Measurements from ENCODE around the gene EML4. TPM values are rescaled to one million over a fixed set of nuclear protein-coding genes. Genes with fewer than 3 reads are reported as not detected.
A peak's percentile ranks its signal among the peaks of the same experiment; 100 is the strongest.

Gene EML4
- total RNA-seq, 1 experiment from 2014 or later: 93.7 TPM

DNA sequence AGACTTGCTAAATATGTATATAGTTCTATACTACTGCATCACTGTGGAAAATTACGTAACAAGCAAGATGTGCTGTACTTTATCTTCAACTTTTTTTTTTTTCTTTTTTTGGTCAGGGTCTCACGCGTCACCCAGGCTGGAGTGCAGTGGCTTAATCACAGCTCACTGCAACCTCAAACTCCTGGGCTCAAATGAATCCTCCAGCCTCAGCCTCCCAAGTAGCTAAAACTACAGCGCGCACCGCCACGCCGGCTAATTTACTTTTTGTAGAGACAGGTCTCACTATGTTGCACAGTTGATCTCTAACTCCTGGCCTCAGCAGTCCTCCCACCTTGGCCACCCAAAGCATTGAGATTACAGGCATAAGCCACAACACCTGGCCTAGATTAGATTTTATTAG lies 123.9 kb downstream of the EML4 start:
- POLR2A ChIA-PET (ENCODE audit: low non-redundant PET): no interaction called here
- Histone ChIP-seq H3K4me1 (ENCODE audit: insufficient read depth, low read length, poor library complexity, severe bottlenecking) (peaks cover 26% of the 10 kb centered on the region), H3K4me3 (ENCODE audit: low read depth, low read length, poor library complexity, severe bottlenecking) (no peak overlapping the region), H3K27ac (ENCODE audit: low read depth, low read length, poor library complexity, severe bottlenecking) (no peak overlapping the region), H3K27me3 (replicated peaks; ENCODE audit: insufficient read depth, low read depth, low read length, poor library complexity) (no peaks in the 10 kb centered on the region), H3K36me3 (ENCODE audit: insufficient read depth, low read length, poor library complexity, severe bottlenecking) (peaks cover 34% of the 10 kb centered on the region), H3K9me3 (ENCODE audit: low read depth, low read length, poor library complexity, severe bottlenecking) (no peaks in the 10 kb centered on the region)
- TF ChIP-seq CTCF (conservative IDR thresholded peaks at IDR 0.05; ENCODE audit: low read depth, low read length) (no peak), EZH2 (IDR thresholded peaks at IDR 0.05; ENCODE audit: borderline replicate concordance, low read depth, low read length, poor library complexity, severe bottlenecking) (no peak)
- BruUV-seq (replicated peaks): no TSS peak
- no peak for DNase-seq (ENCODE audit: low spot score)
- intact Hi-C loops (cut with micrococcal nuclease; ENCODE audit: unreplicated experiment): no loop called here
- CTCF ChIA-PET: no interaction called here

DNA sequence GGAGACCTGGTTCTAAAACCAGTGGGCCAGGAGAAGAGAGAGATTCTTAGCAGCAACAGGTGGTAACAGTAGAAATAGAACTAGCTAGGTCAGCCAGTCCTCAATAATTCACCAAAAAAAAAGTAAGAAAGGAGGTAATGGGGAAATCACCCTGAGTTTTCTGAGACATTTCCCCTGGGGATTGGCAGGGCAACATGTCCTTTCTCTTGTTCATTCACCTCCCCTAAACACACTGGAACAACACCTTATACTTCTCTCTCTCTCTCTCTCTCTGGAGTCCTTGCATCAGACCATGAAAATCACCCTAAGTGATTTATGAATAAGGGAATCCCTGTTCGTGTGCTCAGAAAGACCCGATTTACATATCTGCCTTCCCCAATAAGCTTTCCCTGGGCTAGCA lies 127.1 kb downstream of the EML4 start:
- CTCF ChIA-PET: no interaction called here
- BruUV-seq (replicated peaks): no TSS peak
- H3K36me3 ChIP-seq (ENCODE audit: insufficient read depth, low read length, poor library complexity, severe bottlenecking): peaks cover 38% of the 10 kb centered on the region
- no peaks in the 10 kb centered on the region for H3K27me3 ChIP-seq (replicated peaks; ENCODE audit: insufficient read depth, low read depth, low read length, poor library complexity)
- peaks cover 35% of the 10 kb centered on the region for H3K4me1 ChIP-seq (ENCODE audit: insufficient read depth, low read length, poor library complexity, severe bottlenecking)
- POLR2A ChIA-PET (ENCODE audit: low non-redundant PET): interaction anchor here (0.7 kb wide), 1 partner anchor 198 kb away, joined by 4 read pairs; no protein-coding TSS in a partner anchor
- peak overlapping the region; percentile 74 for H3K27ac ChIP-seq (ENCODE audit: low read depth, low read length, poor library complexity, severe bottlenecking)
- H3K9me3 ChIP-seq (ENCODE audit: low read depth, low read length, poor library complexity, severe bottlenecking): no peaks in the 10 kb centered on the region
- H3K4me3 ChIP-seq (ENCODE audit: low read depth, low read length, poor library complexity, severe bottlenecking): no peak overlapping the region
- intact Hi-C loops (cut with micrococcal nuclease; ENCODE audit: unreplicated experiment): no loop called here
- TF ChIP-seq CTCF (conservative IDR thresholded peaks at IDR 0.05; ENCODE audit: low read depth, low read length): no peak
- no peak for TF ChIP-seq EZH2 (IDR thresholded peaks at IDR 0.05; ENCODE audit: borderline replicate concordance, low read depth, low read length, poor library complexity, severe bottlenecking)
- DNase-seq (ENCODE audit: low spot score): peak; percentile 65

DNA sequence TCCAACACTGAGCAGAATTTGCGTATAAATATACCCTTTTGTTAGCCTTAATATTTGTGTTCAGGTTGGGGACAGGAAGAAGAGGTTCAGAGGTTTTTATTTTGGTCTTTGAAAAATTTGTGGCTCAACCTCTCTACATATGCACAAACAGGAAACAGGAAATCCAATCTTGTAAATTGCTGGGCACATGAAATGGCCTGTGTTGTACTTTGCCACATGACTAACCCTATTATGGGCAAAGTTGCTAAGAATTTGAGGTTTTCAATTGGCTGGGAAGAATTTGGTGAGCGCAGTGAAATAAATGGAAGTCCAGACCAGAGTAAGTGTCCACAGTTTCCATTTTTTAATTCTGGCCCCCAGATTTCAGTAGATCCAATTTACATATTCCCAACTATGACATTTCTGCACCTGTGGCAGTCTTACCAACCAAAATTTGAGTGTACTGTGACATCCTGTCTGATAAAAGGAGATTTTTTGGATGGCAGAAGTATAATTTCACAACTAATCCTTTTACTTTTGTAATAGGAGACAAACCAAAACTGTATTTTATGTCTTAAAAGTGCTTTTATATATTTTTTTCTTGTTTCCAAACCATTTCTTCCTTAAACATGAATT lies 128.3 kb downstream of the EML4 start:
- Histone ChIP-seq H3K4me3 (ENCODE audit: low read depth, low read length, poor library complexity, severe bottlenecking) (no peak overlapping the region), H3K4me1 (ENCODE audit: insufficient read depth, low read length, poor library complexity, severe bottlenecking) (peaks cover 35% of the 10 kb centered on the region), H3K27me3 (replicated peaks; ENCODE audit: insufficient read depth, low read depth, low read length, poor library complexity) (no peaks in the 10 kb centered on the region), H3K36me3 (ENCODE audit: insufficient read depth, low read length, poor library complexity, severe bottlenecking) (peaks cover 44% of the 10 kb centered on the region), H3K9me3 (ENCODE audit: low read depth, low read length, poor library complexity, severe bottlenecking) (no peaks in the 10 kb centered on the region), H3K27ac (ENCODE audit: low read depth, low read length, poor library complexity, severe bottlenecking) (peak overlapping the region; percentile 74)
- intact Hi-C loops (cut with micrococcal nuclease; ENCODE audit: unreplicated experiment): no loop called here
- peak; percentile 89 for DNase-seq (ENCODE audit: low spot score)
- BruUV-seq (replicated peaks): no TSS peak
- TF ChIP-seq EZH2 (IDR thresholded peaks at IDR 0.05; ENCODE audit: borderline replicate concordance, low read depth, low read length, poor library complexity, severe bottlenecking) (no peak), CTCF (conservative IDR thresholded peaks at IDR 0.05; ENCODE audit: low read depth, low read length) (no peak)
- ChIA-PET POLR2A (ENCODE audit: low non-redundant PET) (no interaction called here), CTCF (no interaction called here)

Measured in A673 (cell line).